GM18951 (cell line): Measurements from ENCODE around the gene KLF4.

Source experiments
- POLR2A ChIP-seq: IDR thresholded peaks from 4 replicates; pipeline ENCODE4 v1.6.1; 2011; ENCODE audit warnings: mild to moderate bottlenecking; ENCODE audit not compliant: insufficient read length, insufficient read depth; ENCODE audit errors: extremely low read depth
- in situ Hi-C: fragments of 300-500 bp; cut with MboI; formaldehyde crosslinking; loops from one replicate; pipeline ENCODE4 v1.12.0; 2022; ENCODE audit warnings: low sequenced_read_pairs, mixed read lengths, inconsistent platforms; ENCODE audit not compliant: unreplicated experiment

The KLF4 gene

GRCh38 chr9:107480386-107480789, 9.2 kb downstream of the KLF4 start:
- in situ Hi-C loops = no loop called here

DNA sequence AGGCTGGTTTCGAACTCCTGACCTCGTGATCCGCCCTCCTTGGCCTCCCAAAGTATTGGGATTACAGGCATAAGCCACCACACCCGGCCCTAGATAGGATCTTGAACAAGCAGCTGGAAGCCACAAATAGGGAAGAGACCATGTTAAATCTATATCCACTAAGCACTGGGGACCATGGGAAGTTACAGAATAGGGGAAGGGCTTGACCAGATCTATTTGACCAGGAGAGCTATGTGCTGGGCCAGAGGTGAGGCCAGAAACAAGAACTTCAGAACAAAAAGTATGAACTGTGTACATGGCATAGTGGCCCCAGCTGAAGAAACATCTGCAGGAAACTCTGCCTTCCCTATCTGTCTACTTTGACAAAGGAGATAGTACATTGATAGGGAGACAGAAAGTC, 10.8 kb downstream of the KLF4 start:
- in situ Hi-C loops = no loop called here

More at GRCh38 chr9:107480386-107480789, 9.2 kb downstream of the KLF4 start:
- no peak for TF ChIP-seq POLR2A

GRCh38 chr9:107474124-107474523, 15.4 kb downstream of the KLF4 start:
- TF ChIP-seq POLR2A = no peak
- in situ Hi-C loops = loop anchor here (25.0 kb wide), 1 partner anchor 1063 kb away; no protein-coding TSS in a partner anchor

More for the DNA sequence above, 10.8 kb downstream of the KLF4 start:
- no peak for TF ChIP-seq POLR2A

DNA sequence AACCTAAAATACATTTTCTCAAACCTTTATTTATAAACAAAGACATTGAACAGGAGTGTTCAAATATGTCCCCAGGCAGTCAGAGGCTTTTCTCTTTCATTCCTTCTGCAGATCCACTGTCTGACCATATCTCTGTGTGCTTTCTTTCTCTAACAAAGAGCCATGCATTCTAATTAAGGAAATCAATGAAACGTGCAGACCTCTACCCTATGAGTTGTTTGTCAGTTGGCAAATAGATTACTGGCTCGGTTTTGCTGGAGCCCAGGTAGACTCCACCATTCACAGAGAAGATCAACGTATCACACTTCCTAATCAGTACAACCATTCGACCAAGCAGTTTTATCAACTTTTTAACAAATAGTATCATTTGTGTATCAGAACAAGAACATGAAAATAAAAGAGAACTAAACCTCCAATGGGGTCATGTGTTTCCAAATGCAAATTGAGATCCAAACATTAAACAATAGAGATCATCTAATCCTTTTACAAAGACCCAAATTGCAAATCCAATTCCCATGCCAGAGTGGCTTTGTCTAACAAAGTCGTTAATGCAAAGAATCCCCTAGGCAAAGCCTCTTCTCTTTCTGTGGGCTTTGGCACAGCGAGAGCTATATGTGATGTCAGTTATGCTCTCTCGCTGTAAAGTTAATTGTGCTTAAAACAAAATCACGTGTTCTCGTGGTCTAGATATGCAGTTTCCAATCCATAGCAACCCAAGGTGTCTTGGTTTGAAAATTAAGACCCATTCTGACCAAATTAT, 16.8 kb downstream of the KLF4 start:
- no peak for TF ChIP-seq POLR2A

GRCh38 chr9:107471552-107471951, 18.0 kb downstream of the KLF4 start:
- no peak for TF ChIP-seq POLR2A
- in situ Hi-C loops = loop anchor here (25.0 kb wide), 1 partner anchor 1066 kb away; no protein-coding TSS in a partner anchor

More for the DNA sequence above, 16.8 kb downstream of the KLF4 start:
- in situ Hi-C loops = loop anchor here (25.0 kb wide), 1 partner anchor 1065 kb away; no protein-coding TSS in a partner anchor

DNA sequence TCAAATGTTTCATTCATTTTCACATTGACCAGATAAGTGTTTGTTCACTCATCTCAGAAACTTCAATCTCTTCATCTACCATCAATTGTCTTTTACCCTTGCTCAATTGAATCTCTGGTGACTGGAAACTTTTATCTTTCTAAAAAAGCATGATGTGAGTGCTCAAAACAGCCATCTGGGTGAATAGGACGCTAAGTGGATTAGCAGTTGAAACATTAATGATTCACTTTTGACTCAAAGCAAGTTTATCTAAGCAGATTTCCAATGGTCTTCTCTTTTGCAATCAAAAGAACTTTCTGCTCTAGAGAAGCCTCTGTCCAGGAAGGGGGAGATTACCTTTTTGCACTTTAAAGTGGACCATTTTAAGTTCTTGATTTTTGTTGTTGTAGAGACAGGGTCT, 22.2 kb downstream of the KLF4 start:
- TF ChIP-seq POLR2A = no peak
- in situ Hi-C loops = loop anchor here (25.0 kb wide), 1 partner anchor 1070 kb away; no protein-coding TSS in a partner anchor

- in situ Hi-C loops = loop anchor here (25.0 kb wide), 1 partner anchor 1070 kb away; no protein-coding TSS in a partner anchor
- no peak for TF ChIP-seq POLR2A
Measured at GRCh38 chr9:107466826-107467225, 22.7 kb downstream of the KLF4 start.

DNA sequence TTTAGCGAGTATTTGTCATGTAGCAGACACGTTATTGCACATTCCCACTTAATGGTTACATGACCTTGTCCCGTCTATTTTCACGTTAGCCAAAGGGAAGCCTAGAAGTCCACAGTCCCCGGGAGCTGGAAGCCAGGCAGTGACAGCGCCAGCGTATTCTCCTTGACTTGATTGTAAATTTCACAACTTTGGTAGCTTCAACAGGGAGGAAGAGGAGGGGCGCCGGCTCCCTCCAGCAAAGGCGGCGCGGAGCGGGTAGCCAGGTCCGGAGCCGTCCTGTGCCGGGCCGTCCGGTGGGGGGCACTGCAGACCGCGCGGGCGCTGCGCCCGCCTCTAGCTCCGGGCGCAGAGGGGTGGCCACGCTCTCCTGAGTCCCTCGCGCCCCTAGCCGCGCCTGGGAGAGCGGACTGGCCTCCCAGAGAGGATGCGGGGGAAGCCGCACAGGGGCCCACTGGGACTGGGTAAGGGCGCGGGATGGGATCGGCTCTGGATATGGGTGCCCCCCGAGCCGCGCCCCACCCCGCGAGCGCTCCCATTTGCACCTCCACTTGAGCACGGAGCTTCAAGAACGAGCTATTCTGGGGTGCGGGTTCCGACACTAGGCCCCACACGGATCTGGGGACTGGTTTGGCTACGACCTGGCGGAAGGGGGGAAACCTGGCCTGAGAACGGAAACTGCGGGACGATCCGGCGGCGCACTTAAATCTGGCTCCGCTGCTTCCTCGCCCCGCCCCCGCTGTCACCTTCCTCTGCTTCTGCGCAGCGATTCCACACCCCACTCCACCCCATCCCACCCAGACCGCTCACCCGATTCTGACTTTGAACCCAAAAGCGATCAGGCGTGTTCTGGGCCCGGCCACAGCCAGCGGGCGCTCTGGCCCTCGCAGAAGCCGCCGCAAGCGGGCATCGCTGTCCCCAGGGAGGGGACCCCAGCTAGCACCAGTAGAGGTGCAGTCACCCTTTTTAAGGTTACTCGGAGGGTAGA, 23.8 kb downstream of the KLF4 start:
- in situ Hi-C loops = loop anchor here (25.0 kb wide), 1 partner anchor 1072 kb away; no protein-coding TSS in a partner anchor

GRCh38 chr9:107464516-107464915, 25.1 kb downstream of the KLF4 start:
- in situ Hi-C loops = loop anchor here (25.0 kb wide), 1 partner anchor 1073 kb away; no protein-coding TSS in a partner anchor
- no peak for TF ChIP-seq POLR2A

More for the DNA sequence above, 23.8 kb downstream of the KLF4 start:
- TF ChIP-seq POLR2A = no peak

GRCh38 chr9:107462691-107463090, 26.9 kb downstream of the KLF4 start:
- in situ Hi-C loops = loop anchor here (25.0 kb wide), 1 partner anchor 1075 kb away; no protein-coding TSS in a partner anchor

DNA sequence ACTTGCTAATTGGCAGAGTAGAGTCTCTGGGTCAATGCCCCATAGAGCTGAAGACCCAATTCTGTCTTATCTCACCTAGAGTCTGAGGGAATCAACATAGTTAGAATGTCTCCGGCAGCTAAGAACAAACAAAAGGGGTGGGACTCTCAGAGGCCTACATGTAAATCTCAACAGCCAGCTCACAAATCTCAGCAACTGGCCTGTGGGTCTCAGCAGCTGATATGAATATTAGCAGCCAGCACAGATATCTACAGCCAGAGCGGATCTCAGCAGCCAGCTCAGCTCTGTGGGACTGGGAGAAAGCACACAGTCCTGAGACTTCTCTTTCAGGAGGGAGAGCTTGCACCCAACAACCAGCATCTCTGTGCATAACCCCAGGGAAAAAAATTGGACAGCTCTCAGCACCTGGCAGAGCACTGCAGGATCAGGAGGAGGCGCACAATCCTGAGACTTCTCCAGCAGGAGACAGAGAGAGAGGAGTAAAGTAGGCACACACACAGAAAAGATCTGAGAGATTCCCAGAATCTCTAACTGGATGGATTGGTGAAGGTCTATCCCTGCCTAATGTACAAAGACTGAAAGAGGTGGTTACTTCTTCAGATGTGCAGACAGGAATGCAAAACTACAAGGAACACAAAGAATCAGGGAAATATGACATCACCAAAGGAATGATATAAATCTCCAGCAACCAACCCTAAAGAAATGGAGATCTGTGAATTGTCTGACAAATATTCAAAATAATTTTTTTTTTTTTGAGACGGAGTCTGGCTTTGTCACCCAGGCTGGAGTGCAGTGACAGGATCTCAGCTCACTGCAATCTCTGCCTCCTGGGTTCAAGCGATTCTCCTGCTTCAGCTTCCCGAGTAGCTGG, 29.2 kb downstream of the KLF4 start:
- in situ Hi-C loops = loop anchor here (25.0 kb wide), 1 partner anchor 1077 kb away; no protein-coding TSS in a partner anchor
- TF ChIP-seq POLR2A = no peak

More at GRCh38 chr9:107462691-107463090, 26.9 kb downstream of the KLF4 start:
- TF ChIP-seq POLR2A = no peak
